HepG2 (cell line): Measurements from ENCODE around the gene ARL15. TPM values are rescaled to one million over a fixed set of nuclear protein-coding genes. Genes with fewer than 3 reads are reported as not detected.

Experiments
- ATAC-seq: fragments of 200-7000 bp; cut with Tn5 transposase; 3 replicates; pipeline ENCODE4 v1.9.1; 2020; ENCODE audit warnings: mild to moderate bottlenecking, moderate library complexity
- BruUV-seq: library from RNA; stranded (reverse); fragments of 400-500 nt; replicated peaks from 2 replicates; lab custom pipeline; 2021; lab: Mats Ljungman, UMichigan
- CTCF ChIA-PET: fragments of 300-600 bp; formaldehyde crosslinking; extraction: SDS; loops from one replicate; lab custom pipeline; 2021; ENCODE audit warnings: low total read pairs, inconsistent platforms, low intra/inter-chr PET ratio; lab: Yijun Ruan, JAX
- POLR2A ChIA-PET: fragments of 350-600 bp; sonication (Branson Sonifier 250); formaldehyde crosslinking; loops from one replicate; lab custom pipeline; 2020; ENCODE audit warnings: antibody characterized with exemption, inconsistent platforms; lab: Yijun Ruan, JAX
- DNase-seq: peaks from one replicate; pipeline ENCODE4 v3.0.0-alpha.2; 2015; ENCODE audit warnings: low spot score
- FAIRE-seq: peaks from 3 replicates; lab custom pipeline; 2011; peaks lifted over from hg19 to GRCh38; lab: Jason Lieb, UNC
- H2AFZ ChIP-seq: one replicate; pipeline ENCODE4 v1.6.1; 2011; ENCODE audit warnings: low read length, inconsistent platforms
- H3K27ac ChIP-seq: fragments of 300-600 bp; 3 replicates; pipeline ENCODE4 v1.8.0; 2011; ENCODE audit warnings: mixed run types, mild to moderate bottlenecking, mixed read lengths, low read length, inconsistent platforms; ENCODE audit not compliant: insufficient read depth; ENCODE audit errors: extremely low read length
- H3K27me3 ChIP-seq, 2 experiments: fragments of 200-600 bp in 1 of 2; 2 replicates in 1 of 2; 3 replicates in 1 of 2; pipeline versions ENCODE4 v1.6.0 to v1.8.0; 2011; ENCODE audit warnings: low read length in 2 of 2, mild to moderate bottlenecking in 2 of 2, moderate library complexity in 2 of 2, inconsistent platforms in 1 of 2; ENCODE audit not compliant: insufficient read depth in 2 of 2, control insufficient read depth in 1 of 2
- H3K36me3 ChIP-seq, 2 experiments: fragments of 200-600 bp in 1 of 2; replicated peaks in 1 of 2; 2 replicates in 1 of 2; 3 replicates in 1 of 2; pipeline versions ENCODE4 v1.5.1 to v1.8.0; 2011; ENCODE audit warnings: low read length in 2 of 2, inconsistent platforms in 1 of 2; ENCODE audit not compliant: insufficient read depth in 2 of 2, control insufficient read depth in 1 of 2
- H3K4me1 ChIP-seq: 2 replicates; pipeline ENCODE4 v1.5.1; 2012; ENCODE audit warnings: low read length, inconsistent platforms; ENCODE audit not compliant: insufficient read depth
- H3K4me2 ChIP-seq: 2 replicates; pipeline ENCODE4 v1.6.0; 2011; ENCODE audit warnings: low read depth, low read length, inconsistent platforms
- H3K4me3 ChIP-seq, 3 experiments: fragments of 200-600 bp in 1 of 3; sonication (generic), shearing (Covaris generic) in 1 of 3; replicated peaks in 1 of 3; 2 replicates each; pipeline ENCODE4 v1.5.1; 2011 to 2016; ENCODE audit warnings: low read length in 3 of 3, inconsistent platforms in 2 of 3, low read depth in 2 of 3, mild to moderate bottlenecking in 2 of 3, control low read depth in 1 of 3, mixed read lengths in 1 of 3; ENCODE audit not compliant: insufficient read depth in 1 of 3
- H3K79me2 ChIP-seq: one replicate; pipeline ENCODE4 v1.6.1; 2011; ENCODE audit warnings: low read length, inconsistent platforms; ENCODE audit not compliant: insufficient read depth
- H3K9ac ChIP-seq: 2 replicates; pipeline ENCODE4 v1.6.0; 2011; ENCODE audit warnings: mild to moderate bottlenecking, low read depth, low read length, inconsistent platforms; ENCODE audit not compliant: insufficient read depth
- H3K9me3 ChIP-seq: 2 replicates; pipeline ENCODE4 v1.5.1; 2012; ENCODE audit warnings: mild to moderate bottlenecking, low read length
- H4K20me1 ChIP-seq: 2 replicates; pipeline ENCODE4 v1.6.0; 2011; ENCODE audit warnings: inconsistent platforms, mild to moderate bottlenecking, low read length, moderate library complexity; ENCODE audit not compliant: insufficient read depth
- ARID3A ChIP-seq: IDR thresholded peaks from 2 replicates; pipeline ENCODE4 v1.6.1; 2012; ENCODE audit warnings: low read depth, low read length, improper control_type of control experiment
- CENPT ChIP-seq: sonication (generic); formaldehyde crosslinking; IDR thresholded peaks from 2 replicates; pipeline ENCODE4 v1.8.0; 2022; ENCODE audit warnings: low read depth, mild to moderate bottlenecking, moderate library complexity, missing genetic modification reagents
- CREB1 ChIP-seq, 2 experiments: fragments of 450-650 bp in 1 of 2; IDR thresholded peaks; 2 replicates each; pipeline ENCODE4 v1.6.1; 2016 to 2017; ENCODE audit warnings: control low read depth in 1 of 2, mild to moderate bottlenecking in 1 of 2, missing compliant biosample characterization in 1 of 2, missing genetic modification characterization in 1 of 2
- PHB2 ChIP-seq: fragments of 450-650 bp; IDR thresholded peaks from 2 replicates; pipeline ENCODE4 v1.6.1; 2018; ENCODE audit not compliant: partially characterized antibody
- SKIL ChIP-seq: sonication (generic); formaldehyde crosslinking; IDR thresholded peaks from 2 replicates; pipeline ENCODE4 v1.8.0; 2022; ENCODE audit warnings: missing genetic modification reagents, mild to moderate bottlenecking, moderate library complexity, borderline replicate concordance
- ZNF784 ChIP-seq: sonication (generic); formaldehyde crosslinking; IDR thresholded peaks from 2 replicates; pipeline ENCODE4 v1.5.1; 2020; ENCODE audit warnings: missing genetic modification reagents, mild to moderate bottlenecking, borderline replicate concordance
- ZSCAN20 ChIP-seq: sonication (generic); formaldehyde crosslinking; IDR thresholded peaks from 2 replicates; pipeline ENCODE4 v1.4.0; 2020; ENCODE audit warnings: missing genetic modification reagents, mild to moderate bottlenecking, borderline replicate concordance
- WGBS: methylation state at CpG from one replicate; pipeline ENCODE4 v1.1.6; 2017; ENCODE audit warnings: low lambda C conversion rate; 5-methylcytosine and 5-hydroxymethylcytosine counted together
- in situ Hi-C: cut with HindIII; loops from 2 replicates; pipeline ENCODE4 v1.10.0; 2017; ENCODE audit warnings: low pct_unique_long_range_greater_than_20kb; ENCODE audit not compliant: extremely low pct_ligation_motif_present
- intact Hi-C: fragments of 100-400 bp; cut with micrococcal nuclease; formaldehyde crosslinking; loops from one replicate; pipeline ENCODE4 v1.10.0; 2022; ENCODE audit not compliant: unreplicated experiment
- polyA plus RNA-seq, 8 experiments: library from polyadenylated mRNA; depleted of rRNA in 3 of 8; stranded (reverse) in 7 of 8; unstranded in 1 of 8; fragments of >200 nt; fragmentation: Illumina TruSeq in 4 of 8; extraction: Trizol in 4 of 8; gene quantifications; 2 replicates each; pipeline versions ENCODE4 v1.2.1 to v1.2.3, GENCODE V29; 2011 to 2016; ENCODE audit warnings: low read depth in 4 of 8, missing spikeins in 1 of 8, mixed read lengths in 1 of 8; ENCODE audit not compliant: insufficient read depth in 1 of 8
- total RNA-seq, 5 experiments: library from RNA; depleted of rRNA; stranded (reverse); fragments of >200 nt; fragmentation: Illumina TruSeq; extraction: Trizol; gene quantifications; 2 replicates each; pipeline ENCODE4 v1.2.3, GENCODE V29; 2016; ENCODE audit warnings: low read depth in 1 of 5
- TF ChIP-seq, protein P1 (sequence below): sonication (generic); formaldehyde crosslinking; conservative IDR thresholded peaks from 2 replicates; pipeline ENCODE4 v1.8.0; 2022; ENCODE audit warnings: missing genetic modification reagents

Gene ARL15
- total and polyA plus RNA-seq, 2 of the 13 experiments (the other 11 are each of a cell fraction or from before 2014, with no cell fraction given), result 2.5 to 7.7 TPM

DNA sequence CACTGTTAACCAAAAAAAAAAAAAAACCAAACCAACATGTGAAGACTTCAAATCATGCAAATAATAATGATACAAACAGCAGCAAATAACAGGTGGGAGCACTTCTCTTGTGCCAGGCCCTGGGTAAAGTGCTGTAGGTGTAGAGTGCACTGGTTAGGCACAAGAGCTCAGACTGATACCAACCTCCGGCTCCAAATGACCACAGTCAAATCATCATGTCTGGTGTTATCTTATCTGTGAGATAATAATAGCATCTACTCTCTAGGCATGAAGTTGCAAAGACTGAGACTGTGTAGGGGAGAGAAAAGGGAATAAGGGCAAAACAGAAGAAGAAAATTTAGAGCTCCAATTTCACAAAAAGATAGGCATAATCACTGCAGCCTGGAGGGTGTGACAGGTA lies 159.5 kb downstream of the ARL15 start (continued):
- TF ChIP-seq SKIL, result no peak
- no peak for TF ChIP-seq ZSCAN20 (CRISPR knock-in tag)
- TF ChIP-seq CENPT, result no peak
- no peak for TF ChIP-seq ARID3A
- TF ChIP-seq, protein P1, sequence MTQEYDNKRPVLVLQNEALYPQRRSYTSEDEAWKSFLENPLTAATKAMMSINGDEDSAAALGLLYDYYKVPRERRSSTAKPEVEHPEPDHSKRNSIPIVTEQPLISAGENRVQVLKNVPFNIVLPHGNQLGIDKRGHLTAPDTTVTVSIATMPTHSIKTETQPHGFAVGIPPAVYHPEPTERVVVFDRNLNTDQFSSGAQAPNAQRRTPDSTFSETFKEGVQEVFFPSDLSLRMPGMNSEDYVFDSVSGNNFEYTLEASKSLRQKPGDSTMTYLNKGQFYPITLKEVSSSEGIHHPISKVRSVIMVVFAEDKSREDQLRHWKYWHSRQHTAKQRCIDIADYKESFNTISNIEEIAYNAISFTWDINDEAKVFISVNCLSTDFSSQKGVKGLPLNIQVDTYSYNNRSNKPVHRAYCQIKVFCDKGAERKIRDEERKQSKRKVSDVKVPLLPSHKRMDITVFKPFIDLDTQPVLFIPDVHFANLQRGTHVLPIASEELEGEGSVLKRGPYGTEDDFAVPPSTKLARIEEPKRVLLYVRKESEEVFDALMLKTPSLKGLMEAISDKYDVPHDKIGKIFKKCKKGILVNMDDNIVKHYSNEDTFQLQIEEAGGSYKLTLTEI, result no peak
- no peak for TF ChIP-seq PHB2
- TF ChIP-seq, all 625 proteins: peak for 0

DNA sequence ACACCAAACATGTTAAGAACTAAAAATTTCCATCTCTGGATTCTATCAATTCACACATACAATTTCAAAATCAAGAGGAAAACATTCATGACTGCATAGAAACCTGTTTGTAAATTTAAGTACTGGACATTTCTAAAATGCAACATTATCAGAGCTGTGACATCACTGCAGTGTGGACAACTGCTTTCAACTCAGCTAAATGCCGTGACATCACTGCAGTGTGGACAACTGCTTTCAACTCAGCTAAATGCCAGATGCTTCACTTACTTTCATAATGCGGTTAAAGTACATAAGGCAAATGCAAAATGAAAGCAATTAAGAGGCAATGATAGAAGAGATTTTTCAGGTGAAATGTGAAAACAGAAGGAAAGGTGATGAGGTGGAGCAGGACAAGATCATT lies 161.5 kb downstream of the ARL15 start:
- H4K20me1 ChIP-seq, result no peaks in the 10 kb centered on the region
- WGBS, result 89% methylated on average over 2 of the region's 2 CpGs
- intact Hi-C loops, result no loop called here
- H3K4me3 ChIP-seq, result no peak overlapping the region
- H3K27ac ChIP-seq, result no peak overlapping the region
- no peaks in the 10 kb centered on the region for H3K9me3 ChIP-seq
- no peaks in the 10 kb centered on the region for H3K4me1 ChIP-seq
- no peaks in the 10 kb centered on the region for H3K27me3 ChIP-seq
- H2AFZ ChIP-seq, result no peak overlapping the region
- no peaks in the 10 kb centered on the region for H3K79me2 ChIP-seq
- BruUV-seq, result no TSS peak
- no peaks in the 10 kb centered on the region for H3K36me3 ChIP-seq
- POLR2A ChIA-PET, result no interaction called here
- TF ChIP-seq CREB1 (IDR thresholded peaks at IDR 0.05) (peak; percentile 72), CREB1 (CRISPR knock-in tag; IDR thresholded peaks at IDR 0.05) (no peak), ZNF784 (CRISPR knock-in tag) (no peak)
- ATAC-seq (no peak), FAIRE-seq (no peak), DNase-seq (no peak)
- in situ Hi-C loops, result no loop called here
- no peak overlapping the region for H3K4me2 ChIP-seq
- H3K9ac ChIP-seq, result no peak overlapping the region
- CTCF ChIA-PET, result no interaction called here
